Keratinocyte (primary cell): ENCODE results near the gene TAF4. TPM values are rescaled to one million over a fixed set of nuclear protein-coding genes. Genes with fewer than 3 reads are reported as not detected.

ENCODE experiments used
- DNase-seq: peaks from one replicate; pipeline ENCODE4 v3.0.0-alpha.2; 2011; ENCODE audit warnings: low read depth, missing footprints, low spot score
- FAIRE-seq: peaks from 2 replicates; lab custom pipeline; 2011; peaks lifted over from hg19 to GRCh38; lab: Jason Lieb, UNC
- H2AFZ ChIP-seq: 2 replicates; pipeline ENCODE4 v1.6.0; 2012; ENCODE audit warnings: low read length, control low read depth, inconsistent platforms; ENCODE audit not compliant: control insufficient read depth
- H3K27ac ChIP-seq: 2 replicates; pipeline ENCODE4 v1.5.1; 2011; ENCODE audit warnings: low read length; ENCODE audit not compliant: control insufficient read depth, insufficient read depth
- H3K27me3 ChIP-seq: 3 replicates; pipeline ENCODE4 v1.6.0; 2011; ENCODE audit warnings: low read length; ENCODE audit not compliant: control insufficient read depth, insufficient read depth; ENCODE audit errors: extremely low read depth
- H3K36me3 ChIP-seq, 2 experiments: 2 replicates in 1 of 2; 3 replicates in 1 of 2; pipeline ENCODE4 v1.5.1; 2011; ENCODE audit warnings: low read length in 2 of 2, mild to moderate bottlenecking in 1 of 2; ENCODE audit not compliant: control insufficient read depth in 2 of 2, insufficient read depth in 2 of 2; ENCODE audit errors: extremely low read depth in 1 of 2
- H3K4me1 ChIP-seq: 3 replicates; pipeline ENCODE4 v1.5.1; 2011; ENCODE audit warnings: low read length; ENCODE audit not compliant: control insufficient read depth, insufficient read depth; ENCODE audit errors: extremely low read depth
- H3K4me2 ChIP-seq: 3 replicates; pipeline ENCODE4 v1.6.0; 2011; ENCODE audit warnings: low read depth, low read length; ENCODE audit not compliant: control insufficient read depth, insufficient read depth; ENCODE audit errors: extremely low read depth
- H3K4me3 ChIP-seq, 3 experiments: fragments of 200-600 bp in 1 of 3; sonication (generic) in 1 of 3; 2 replicates in 2 of 3; 3 replicates in 1 of 3; pipeline ENCODE4 v1.5.1; 2011 to 2016; ENCODE audit warnings: low read length in 3 of 3, mild to moderate bottlenecking in 3 of 3, control low read depth in 2 of 3, inconsistent platforms in 1 of 3, low read depth in 1 of 3, mixed read lengths in 1 of 3, mixed run types in 1 of 3, moderate library complexity in 1 of 3; ENCODE audit not compliant: control insufficient read depth in 2 of 3, insufficient read depth in 2 of 3; ENCODE audit errors: extremely low read depth in 1 of 3
- H3K79me2 ChIP-seq: 2 replicates; pipeline ENCODE4 v1.6.0; 2012; ENCODE audit warnings: low read length; ENCODE audit not compliant: control insufficient read depth, insufficient read depth
- H3K9ac ChIP-seq: 3 replicates; pipeline ENCODE4 v1.6.0; 2011; ENCODE audit warnings: low read length; ENCODE audit not compliant: control insufficient read depth, insufficient read depth; ENCODE audit errors: extremely low read depth
- H3K9me1 ChIP-seq: 3 replicates; pipeline ENCODE4 v1.6.0; 2011; ENCODE audit warnings: low read length; ENCODE audit not compliant: control insufficient read depth, insufficient read depth; ENCODE audit errors: extremely low read depth
- H3K9me3 ChIP-seq: 2 replicates; pipeline ENCODE4 v1.5.1; 2012; ENCODE audit warnings: low read depth, low read length; ENCODE audit not compliant: control insufficient read depth
- H4K20me1 ChIP-seq: 3 replicates; pipeline ENCODE4 v1.6.0; 2011; ENCODE audit warnings: low read length; ENCODE audit not compliant: control insufficient read depth, insufficient read depth; ENCODE audit errors: extremely low read depth
- CTCF ChIP-seq, 3 experiments: IDR thresholded peaks in 1 of 3; conservative IDR thresholded peaks in 1 of 3; optimal IDR thresholded peaks in 1 of 3; 2 replicates in 2 of 3; 3 replicates in 1 of 3; pipeline versions ENCODE3 to v1.5.1; 2011; ENCODE audit warnings: low read length in 3 of 3, mild to moderate bottlenecking in 3 of 3, moderate library complexity in 2 of 3, control low read depth in 1 of 3, inconsistent platforms in 1 of 3; ENCODE audit not compliant: insufficient read depth in 2 of 3; ENCODE audit errors: extremely low read depth in 1 of 3
- EZH2 ChIP-seq: IDR thresholded peaks from one replicate; pipeline ENCODE4 v1.6.1; 2012; ENCODE audit warnings: inconsistent platforms, mild to moderate bottlenecking, low read length, moderate library complexity
- dilution Hi-C: fragments of 300-500 bp; cut with MboI; formaldehyde crosslinking; loops from one replicate; pipeline ENCODE4 v1.7.0; 2020; ENCODE audit warnings: low sequenced_read_pairs; ENCODE audit not compliant: extremely low pct_ligation_motif_present
- polyA plus RNA-seq, 5 experiments: library from polyadenylated mRNA; depleted of rRNA in 3 of 5; stranded (reverse) in 3 of 5; stranded (forward) in 1 of 5; unstranded in 1 of 5; fragments of >200 nt; gene quantifications; 1 replicate in 1 of 5; 2 replicates in 3 of 5; 3 replicates in 1 of 5; pipeline versions ENCODE4 v1.2.1 to v1.2.3, GENCODE V29; 2011 to 2012; ENCODE audit warnings: missing spikeins in 2 of 5, low read depth in 1 of 5, low replicate concordance in 1 of 5

TAF4 gene
- polyA plus RNA-seq, 1 donor (not counting 4 experiments of a cell fraction or from before 2014, with no cell fraction given) = 3.3 TPM

- Histone ChIP-seq H3K9me3 (no peaks in the 10 kb centered on the region), H3K4me1 (no peaks in the 10 kb centered on the region), H2AFZ (no peak overlapping the region), H3K9ac (no peak overlapping the region), H3K4me2 (no peak overlapping the region), H3K4me3 (no peak overlapping the region), H3K27me3 (peaks cover 42% of the 10 kb centered on the region), H3K27ac (no peak overlapping the region), H3K79me2 (no peaks in the 10 kb centered on the region), H4K20me1 (peaks cover 2% of the 10 kb centered on the region), H3K36me3 (no peaks in the 10 kb centered on the region), H3K9me1 (no peaks in the 10 kb centered on the region)
- FAIRE-seq (no peak), DNase-seq (no peak)
- dilution Hi-C loops = no loop called here
- TF ChIP-seq EZH2 (no peak), CTCF (optimal IDR thresholded peaks at IDR 0.05 in 1 of 3, IDR thresholded peaks at IDR 0.05 in 1 of 3, conservative IDR thresholded peaks at IDR 0.05 in 1 of 3; ENCODE audit: extremely low read depth in 1 of 3, insufficient read depth in 2 of 3, low read length in 3 of 3) (no peak)
Measured at GRCh38 chr20:61963885-61964674, 101.6 kb downstream of the TAF4 start.

- FAIRE-seq = no peak
Measured at GRCh38 chr20:61963149-61963548, 102.5 kb downstream of the TAF4 start.

More at GRCh38 chr20:61963149-61963548, 102.5 kb downstream of the TAF4 start:
- dilution Hi-C loops = no loop called here
- H2AFZ ChIP-seq = no peak overlapping the region
- TF ChIP-seq CTCF (optimal IDR thresholded peaks at IDR 0.05 in 1 of 3, IDR thresholded peaks at IDR 0.05 in 1 of 3, conservative IDR thresholded peaks at IDR 0.05 in 1 of 3; ENCODE audit: extremely low read depth in 1 of 3, insufficient read depth in 2 of 3, low read length in 3 of 3) (no peak), EZH2 (no peak)
- H3K4me3 ChIP-seq = no peak overlapping the region
- H3K27ac ChIP-seq = no peak overlapping the region
- H3K79me2 ChIP-seq = no peaks in the 10 kb centered on the region
- H3K9me3 ChIP-seq = no peaks in the 10 kb centered on the region
- H3K4me2 ChIP-seq = no peak overlapping the region
- H3K36me3 ChIP-seq = no peaks in the 10 kb centered on the region
- DNase-seq = no peak
- H4K20me1 ChIP-seq = peaks cover 2% of the 10 kb centered on the region
- no peaks in the 10 kb centered on the region for H3K9me1 ChIP-seq
- H3K27me3 ChIP-seq = peaks cover 38% of the 10 kb centered on the region
- H3K9ac ChIP-seq = no peak overlapping the region
- no peaks in the 10 kb centered on the region for H3K4me1 ChIP-seq
